Measurements from ENCODE around the gene ALKAL2. TPM values are rescaled to one million over a fixed set of nuclear protein-coding genes. Genes with fewer than 3 reads are reported as not detected.

Gene ALKAL2
- total RNA-seq, 4 donors from 2014 or later = 1.6 to 9.1 (median 3.6) TPM; not detected in 1

DNA sequence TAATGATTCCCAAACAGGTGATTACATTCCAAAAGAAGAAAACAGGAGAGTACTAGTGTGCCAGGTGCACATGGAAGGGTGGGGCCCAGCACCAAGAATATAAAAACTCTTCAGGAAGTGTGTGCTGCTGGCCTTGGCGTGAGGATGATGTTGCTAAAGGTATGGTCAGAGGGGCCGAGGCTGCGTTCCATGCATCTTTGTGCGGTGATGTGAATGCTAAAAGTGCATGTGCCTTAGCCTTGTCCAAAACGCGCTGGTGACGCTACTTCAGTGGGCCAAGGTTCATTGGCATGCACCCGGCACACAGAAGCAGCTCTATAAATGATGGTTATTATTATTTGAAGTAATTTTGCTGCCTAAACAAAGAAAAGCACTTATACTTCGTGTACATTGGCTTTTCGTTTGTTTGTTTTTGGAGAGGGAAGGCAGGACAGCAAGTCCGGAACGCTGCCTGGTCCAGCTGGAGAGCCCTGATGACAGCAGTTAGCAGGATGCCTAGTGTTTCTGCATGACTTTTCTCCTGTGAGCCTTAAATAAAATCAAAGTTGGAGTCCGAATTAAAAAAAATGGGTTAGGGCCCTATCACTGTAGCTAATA is 2.9 kb downstream of the ALKAL2 start:
- Histone ChIP-seq H3K4me1 (peaks cover 0 to 39% (median 10%) of the 10 kb centered on the region in 4 donors), H3K36me3 (peaks cover 0 to 24% (median 0%) of the 10 kb centered on the region in 3 donors), H3K9me3 (no peaks in the 10 kb centered on the region), H3K4me3 (no peak overlapping the region), H3K27ac (no peak overlapping the region), H3K27me3 (peaks cover 0 to 4% of the 10 kb centered on the region in 2 donors)
- no peak for DNase-seq
- no peak for TF ChIP-seq POLR2A (IDR thresholded peaks at IDR 0.05)
- TF ChIP-seq, protein P1, sequence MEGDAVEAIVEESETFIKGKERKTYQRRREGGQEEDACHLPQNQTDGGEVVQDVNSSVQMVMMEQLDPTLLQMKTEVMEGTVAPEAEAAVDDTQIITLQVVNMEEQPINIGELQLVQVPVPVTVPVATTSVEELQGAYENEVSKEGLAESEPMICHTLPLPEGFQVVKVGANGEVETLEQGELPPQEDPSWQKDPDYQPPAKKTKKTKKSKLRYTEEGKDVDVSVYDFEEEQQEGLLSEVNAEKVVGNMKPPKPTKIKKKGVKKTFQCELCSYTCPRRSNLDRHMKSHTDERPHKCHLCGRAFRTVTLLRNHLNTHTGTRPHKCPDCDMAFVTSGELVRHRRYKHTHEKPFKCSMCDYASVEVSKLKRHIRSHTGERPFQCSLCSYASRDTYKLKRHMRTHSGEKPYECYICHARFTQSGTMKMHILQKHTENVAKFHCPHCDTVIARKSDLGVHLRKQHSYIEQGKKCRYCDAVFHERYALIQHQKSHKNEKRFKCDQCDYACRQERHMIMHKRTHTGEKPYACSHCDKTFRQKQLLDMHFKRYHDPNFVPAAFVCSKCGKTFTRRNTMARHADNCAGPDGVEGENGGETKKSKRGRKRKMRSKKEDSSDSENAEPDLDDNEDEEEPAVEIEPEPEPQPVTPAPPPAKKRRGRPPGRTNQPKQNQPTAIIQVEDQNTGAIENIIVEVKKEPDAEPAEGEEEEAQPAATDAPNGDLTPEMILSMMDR (IDR thresholded peaks at IDR 0.05) = no peak

DNA sequence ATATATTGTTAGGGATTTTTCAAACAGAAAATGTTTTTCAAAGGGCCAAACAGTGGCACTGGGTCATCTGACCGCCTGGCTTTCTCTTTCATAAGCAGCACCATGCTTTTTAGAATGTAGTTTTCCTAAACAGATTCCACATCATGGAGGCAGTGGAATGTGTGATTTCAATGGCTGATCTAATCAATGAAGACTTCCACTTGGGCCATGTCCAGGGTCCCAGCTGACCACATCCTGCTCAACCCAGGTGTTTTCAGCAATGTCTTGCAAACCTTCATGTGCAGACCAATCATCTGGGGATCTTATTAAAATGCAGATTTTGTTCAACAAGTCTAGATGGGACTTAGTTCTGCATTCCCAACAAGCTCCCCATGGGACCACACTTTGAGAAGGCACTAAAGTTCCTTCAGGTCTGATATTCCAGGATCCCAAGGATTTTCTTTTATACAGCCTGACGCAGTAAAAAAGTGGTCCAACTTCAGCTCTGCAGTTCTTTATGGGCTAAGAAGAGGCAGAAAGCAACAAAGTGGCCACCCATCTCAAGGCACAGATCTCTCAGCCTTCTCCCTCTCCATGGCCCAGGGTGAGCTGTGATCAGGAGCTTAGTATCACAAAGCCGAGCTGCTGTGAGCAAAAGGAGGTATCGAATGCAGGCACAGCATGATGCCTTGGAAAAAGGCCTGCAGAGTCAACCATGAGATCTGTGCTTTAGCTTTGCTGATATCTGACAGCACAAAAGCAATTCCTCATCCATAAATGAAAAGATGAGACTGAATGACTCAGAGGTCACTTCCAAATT is 3.7 kb downstream of the ALKAL2 start:
- Histone ChIP-seq H3K27me3 (peaks cover 0 to 2% of the 10 kb centered on the region in 2 donors), H3K36me3 (peaks cover 0 to 32% (median 0%) of the 10 kb centered on the region in 3 donors), H3K9me3 (no peaks in the 10 kb centered on the region), H3K4me3 (no peak overlapping the region), H3K4me1 (peaks cover 0 to 34% (median 8%) of the 10 kb centered on the region in 4 donors), H3K27ac (no peak overlapping the region)
- no peak for DNase-seq
- TF ChIP-seq, protein P1 (IDR thresholded peaks at IDR 0.05) = no peak
- TF ChIP-seq POLR2A (IDR thresholded peaks at IDR 0.05) = no peak

DNA sequence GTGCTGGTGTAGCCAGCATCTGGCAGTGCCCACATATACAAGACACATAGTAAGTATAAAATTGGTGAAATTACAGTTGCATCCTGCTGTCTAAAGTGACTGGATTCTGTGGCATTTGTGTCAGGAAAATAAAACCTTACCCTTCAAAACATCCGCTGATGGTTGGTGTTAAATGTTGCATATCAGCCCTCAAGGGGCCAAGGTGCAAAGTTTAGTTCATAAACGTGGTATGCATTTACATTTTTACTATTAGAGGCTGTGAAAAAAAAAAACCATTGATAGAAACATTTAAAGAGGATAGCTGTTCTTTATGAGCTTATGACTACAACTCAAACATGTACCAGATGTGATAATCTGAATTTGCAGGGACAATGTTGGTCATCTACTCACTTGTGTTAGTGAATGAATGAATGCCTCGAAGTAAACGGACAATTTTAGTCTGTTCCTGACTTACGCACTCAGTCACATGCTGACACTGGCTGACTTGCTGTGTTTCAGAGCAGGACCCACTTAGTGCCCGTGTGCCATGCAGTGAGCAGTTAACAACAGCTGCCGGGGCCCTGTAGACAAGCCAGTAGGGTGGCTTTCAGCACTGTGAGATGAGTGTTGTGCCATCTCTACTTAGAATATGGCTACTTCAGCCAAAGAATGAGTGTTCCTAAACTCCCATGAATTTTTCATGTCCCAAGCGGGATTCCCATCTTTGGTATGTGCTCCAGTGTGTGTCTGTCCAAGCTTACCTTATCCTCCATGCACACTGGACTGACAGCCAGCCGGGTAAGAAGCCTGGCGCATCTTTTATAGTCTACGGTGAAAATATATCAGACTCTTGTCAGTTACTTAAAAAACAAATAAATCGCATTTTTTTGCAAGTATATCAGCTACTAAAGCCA is 5.3 kb downstream of the ALKAL2 start:
- TF ChIP-seq, protein P1 (IDR thresholded peaks at IDR 0.05) = no peak
- no peak for TF ChIP-seq POLR2A (IDR thresholded peaks at IDR 0.05)
- Histone ChIP-seq H3K27me3 (no peaks in the 10 kb centered on the region), H3K4me3 (no peak overlapping the region), H3K36me3 (peaks cover 0 to 46% (median 0%) of the 10 kb centered on the region in 3 donors), H3K9me3 (no peaks in the 10 kb centered on the region), H3K4me1 (peaks cover 0 to 20% (median 2%) of the 10 kb centered on the region in 4 donors), H3K27ac (no peak overlapping the region)
- DNase-seq = no peak

DNA sequence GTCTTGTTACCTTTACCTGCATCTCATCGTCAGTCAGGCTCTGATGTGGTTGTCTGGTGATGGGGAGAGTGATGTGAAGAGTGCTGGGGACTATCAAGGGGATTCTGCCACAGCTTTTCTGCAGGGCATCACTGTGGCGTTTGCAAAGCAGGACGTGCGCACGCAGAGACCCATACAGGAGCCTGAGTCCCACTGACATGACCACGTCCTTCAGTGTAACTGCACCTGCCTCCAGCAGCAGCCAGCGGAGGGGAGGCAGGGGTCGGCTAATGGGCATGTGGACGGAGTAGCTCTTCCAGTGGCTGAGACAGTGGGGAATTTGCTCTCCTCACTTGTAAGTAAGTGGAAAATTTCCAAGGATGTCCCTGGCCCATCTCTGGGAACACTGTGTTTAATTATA is 6.5 kb downstream of the ALKAL2 start:
- no peaks in the 10 kb centered on the region for H3K9me3 ChIP-seq
- TF ChIP-seq POLR2A (IDR thresholded peaks at IDR 0.05) = no peak
- TF ChIP-seq, protein P1 (IDR thresholded peaks at IDR 0.05) = no peak
- H3K4me1 ChIP-seq = peaks cover 0 to 14% (median 0%) of the 10 kb centered on the region in 4 donors
- peaks cover 0 to 55% (median 0%) of the 10 kb centered on the region in 3 donors for H3K36me3 ChIP-seq
- no peaks in the 10 kb centered on the region for H3K27me3 ChIP-seq
- no peak for DNase-seq
- H3K4me3 ChIP-seq = no peak overlapping the region
- H3K27ac ChIP-seq = no peak overlapping the region

DNA sequence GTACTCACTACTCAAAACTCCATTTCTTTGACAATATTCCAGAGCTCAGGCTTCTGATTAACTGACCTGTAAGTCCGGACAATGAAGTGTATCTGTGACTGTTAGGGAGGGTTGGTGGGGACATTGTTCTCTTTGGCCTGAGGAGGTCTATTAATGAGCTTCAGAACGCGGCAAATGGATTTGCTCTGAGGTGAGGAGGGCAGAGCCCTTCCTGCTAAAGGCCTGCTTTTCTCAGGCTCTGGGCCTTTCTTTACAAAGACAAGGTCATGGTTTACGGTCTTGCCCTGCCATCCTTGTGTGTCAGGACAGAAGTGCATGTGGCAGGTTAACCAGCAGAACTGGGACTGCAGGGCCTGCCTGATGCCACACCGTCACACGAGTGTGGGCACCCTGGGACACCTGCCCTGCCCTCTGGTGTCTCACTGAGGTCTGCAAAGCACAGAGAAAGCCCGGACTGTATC is 7.2 kb downstream of the ALKAL2 start:
- no peaks in the 10 kb centered on the region for H3K9me3 ChIP-seq
- H3K27ac ChIP-seq = no peak overlapping the region
- peaks cover 0 to 12% (median 0%) of the 10 kb centered on the region in 4 donors for H3K4me1 ChIP-seq
- no peaks in the 10 kb centered on the region for H3K27me3 ChIP-seq
- peaks cover 0 to 61% (median 0%) of the 10 kb centered on the region in 3 donors for H3K36me3 ChIP-seq
- no peak overlapping the region for H3K4me3 ChIP-seq
- no peak for DNase-seq
- TF ChIP-seq POLR2A (IDR thresholded peaks at IDR 0.05) = no peak
- TF ChIP-seq, protein P1 (IDR thresholded peaks at IDR 0.05) = no peak
